LoVo (cell line): ENCODE results near the gene CYP11A1.
A peak's percentile ranks its signal among the peaks of the same experiment; 100 is the strongest.

ENCODE experiments used
- DNase-seq: peaks from one replicate; pipeline ENCODE4 v3.0.0-alpha.2; 2016; ENCODE audit warnings: low spot score

Gene CYP11A1

GRCh38 chr15:74347757-74348250 lies 19.6 kb downstream of the CYP11A1 start:
- no peak for DNase-seq

GRCh38 chr15:74345051-74345450 lies 22.4 kb downstream of the CYP11A1 start:
- DNase-seq, result no peak

- DNase-seq, result no peak
Observed at GRCh38 chr15:74343797-74344127, 23.7 kb downstream of the CYP11A1 start.

- DNase-seq, result no peak
Observed at GRCh38 chr15:74343127-74343796, 24.2 kb downstream of the CYP11A1 start.

DNA sequence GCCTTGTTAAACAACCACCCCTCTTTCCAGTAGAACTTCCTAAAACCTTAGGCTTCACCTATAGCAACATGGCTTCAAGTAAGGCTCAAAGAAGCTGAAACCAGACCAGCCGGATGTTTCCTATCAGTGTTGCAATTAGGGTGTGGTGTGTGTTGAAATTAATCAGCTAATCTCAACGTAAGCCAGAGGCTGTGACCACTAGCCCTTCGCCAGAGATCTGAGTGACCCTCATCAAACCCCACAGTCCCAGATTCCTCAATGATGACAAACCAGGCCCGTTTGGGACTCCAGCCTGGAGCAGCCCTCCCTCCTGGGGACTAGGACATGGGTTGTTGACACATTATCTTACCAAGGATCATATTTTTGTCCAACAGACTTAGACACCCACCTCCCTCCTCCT lies 27.3 kb downstream of the CYP11A1 start:
- no peak for DNase-seq

- DNase-seq, result no peak
Observed at GRCh38 chr15:74339371-74339770, 28.1 kb downstream of the CYP11A1 start.

DNA sequence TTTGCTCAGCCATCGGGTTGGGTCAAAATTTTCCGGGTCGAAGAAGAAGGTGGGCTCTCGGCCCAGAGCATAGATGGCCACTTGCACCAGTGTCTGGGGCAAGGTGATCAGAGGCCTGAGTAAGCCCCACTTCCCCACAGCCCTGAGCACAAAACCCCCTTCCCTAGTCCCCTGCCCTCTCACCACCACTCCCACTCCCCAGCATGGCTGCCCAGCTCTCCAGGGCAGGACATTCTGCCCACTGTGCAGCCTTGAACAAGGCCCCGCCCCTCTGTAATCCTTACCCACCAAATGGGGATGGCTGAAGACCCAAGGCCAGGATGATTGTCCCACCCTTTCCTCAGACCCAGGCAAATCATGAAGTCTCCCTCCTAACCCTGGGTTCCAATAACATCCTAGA lies 28.8 kb downstream of the CYP11A1 start:
- no peak for DNase-seq

DNA sequence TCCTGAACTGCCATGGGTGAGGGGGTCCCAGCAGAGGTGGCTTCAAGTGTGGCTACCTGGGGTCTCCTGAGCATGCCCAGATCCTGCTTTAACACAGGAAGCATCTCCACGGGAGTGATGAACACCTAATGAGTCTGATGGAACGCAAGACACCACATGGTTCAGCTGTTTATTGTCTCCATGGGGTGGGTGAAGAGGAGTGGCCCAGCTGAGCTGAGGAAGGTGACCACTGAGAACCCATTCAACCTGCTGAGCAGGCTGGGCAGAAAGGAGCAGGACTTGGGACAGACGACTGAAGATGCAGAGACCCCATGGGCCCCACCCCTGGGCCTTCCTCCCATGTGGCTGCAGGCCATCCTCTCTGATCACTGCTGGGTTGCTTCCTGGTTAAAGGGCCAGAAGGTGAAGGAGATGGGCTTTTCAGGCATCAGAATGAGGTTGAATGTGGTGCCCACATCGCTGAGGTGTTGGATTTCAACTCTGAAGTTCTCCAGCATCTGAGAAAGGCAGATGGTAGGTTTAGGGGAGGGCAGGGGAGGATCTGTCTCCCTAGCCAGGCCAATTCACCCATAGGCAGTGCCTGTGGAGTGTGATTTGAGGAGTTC lies 29.7 kb downstream of the CYP11A1 start:
- DNase-seq, result no peak

GRCh38 chr15:74337146-74337545 lies 30.3 kb downstream of the CYP11A1 start:
- no peak for DNase-seq

DNA sequence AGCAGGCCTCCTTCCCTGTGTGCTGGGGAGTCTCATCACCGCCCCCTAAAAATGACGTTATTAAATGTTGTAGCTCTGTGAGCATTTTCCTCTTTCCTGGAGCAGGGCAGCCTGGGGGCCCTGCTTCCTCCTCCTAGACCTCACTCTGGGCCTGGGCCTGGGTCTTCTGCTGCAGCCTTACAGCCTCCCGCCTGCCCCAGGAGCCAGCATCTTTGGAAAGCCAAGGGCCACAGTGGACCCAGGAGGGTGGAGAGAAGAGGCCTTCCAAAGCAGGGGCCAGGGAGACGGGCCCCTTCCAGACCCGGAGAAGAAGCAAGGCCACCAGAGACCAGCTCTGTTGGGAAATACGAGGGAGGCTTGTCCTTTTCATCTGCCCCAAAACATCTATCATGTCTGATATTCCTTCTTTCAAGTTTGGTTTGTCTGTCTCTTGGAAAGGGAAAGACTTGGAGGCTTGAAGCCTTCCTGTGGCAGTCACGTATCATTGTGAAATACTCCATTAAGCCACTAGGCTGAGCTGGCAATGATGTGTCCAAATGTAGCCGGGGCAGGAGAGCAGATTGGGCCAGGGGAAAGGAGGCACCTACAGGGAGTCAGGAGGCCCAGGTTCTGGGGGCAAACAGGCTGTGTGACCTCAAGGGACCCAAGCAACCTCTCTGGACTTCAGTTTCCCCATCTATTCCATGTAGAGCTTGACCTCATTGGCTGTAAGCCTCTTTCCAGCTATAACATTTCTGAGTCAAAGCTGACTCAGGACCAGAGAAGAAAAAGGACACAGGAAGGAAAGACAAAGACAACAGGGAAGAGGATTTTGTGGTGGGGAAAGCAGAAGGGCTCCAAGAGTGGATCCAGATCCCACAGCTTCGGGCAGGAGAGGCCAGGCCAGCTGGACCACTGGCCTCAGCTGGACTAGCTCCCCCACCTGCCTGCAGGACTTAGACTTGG lies 31.1 kb downstream of the CYP11A1 start:
- DNase-seq, result no peak

GRCh38 chr15:74335396-74335795 lies 32.0 kb downstream of the CYP11A1 start:
- DNase-seq, result no peak

DNA sequence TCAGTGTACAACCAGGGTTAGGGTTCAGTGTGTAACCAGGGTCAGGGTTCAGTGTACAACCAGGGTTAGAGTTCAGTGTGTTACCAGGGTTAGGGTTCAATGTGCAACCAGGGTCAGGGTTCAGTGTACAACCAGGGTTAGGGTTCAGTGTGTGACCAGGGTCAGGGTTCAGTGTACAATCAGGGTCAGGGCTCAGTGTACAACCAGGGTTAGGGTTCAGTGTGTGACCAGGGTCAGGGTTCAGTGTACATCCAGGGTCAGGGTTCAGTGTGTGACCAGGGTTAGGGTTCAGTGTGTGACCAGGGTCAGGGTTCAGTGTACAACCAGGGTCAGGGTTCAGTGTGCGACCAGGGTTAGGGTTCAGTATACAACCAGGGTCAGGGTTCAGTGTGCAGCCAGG lies 33.3 kb downstream of the CYP11A1 start:
- DNase-seq, result no peak

GRCh38 chr15:74333662-74334061 lies 33.8 kb downstream of the CYP11A1 start:
- no peak for DNase-seq

DNA sequence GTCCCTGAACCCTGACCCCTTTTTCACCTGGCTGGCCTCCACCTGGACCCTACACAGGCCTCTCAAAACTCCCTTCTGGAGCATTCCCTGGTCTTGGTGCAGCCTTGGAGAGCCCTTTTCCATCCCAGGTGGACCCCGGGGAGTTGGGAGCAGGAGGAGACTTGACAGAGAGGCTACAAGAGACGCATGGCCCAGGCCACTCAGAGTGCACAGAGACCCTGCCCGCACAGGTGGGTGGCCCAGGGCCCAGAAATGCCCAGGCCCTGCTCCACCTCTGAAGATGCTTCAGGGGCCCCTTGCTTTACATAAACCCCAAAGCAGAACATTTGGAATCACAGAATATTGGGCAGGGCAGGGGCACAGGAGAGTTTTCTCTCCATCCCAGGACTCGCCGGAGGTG lies 34.4 kb downstream of the CYP11A1 start:
- no peak for DNase-seq

DNA sequence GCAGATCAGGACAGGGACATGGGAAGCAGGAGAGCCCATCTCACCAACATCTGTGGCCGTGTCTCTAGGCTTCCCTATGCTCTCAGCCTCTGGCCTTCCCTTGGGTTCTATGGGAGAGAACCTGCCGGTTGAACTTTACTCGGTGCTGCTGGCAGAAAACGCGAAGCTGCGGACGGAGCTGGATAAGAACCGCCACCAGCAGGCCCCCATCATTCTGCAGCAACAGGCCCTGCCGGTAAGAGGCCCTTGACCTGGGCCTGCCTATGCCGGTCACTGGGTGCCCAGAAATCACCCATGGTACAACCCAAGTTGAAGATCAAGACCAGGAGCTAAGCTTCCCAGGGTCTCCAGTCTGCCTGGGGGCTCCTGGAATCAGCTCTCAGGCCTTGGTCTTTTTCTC lies 34.8 kb downstream of the CYP11A1 start:
- DNase-seq, result no peak

DNA sequence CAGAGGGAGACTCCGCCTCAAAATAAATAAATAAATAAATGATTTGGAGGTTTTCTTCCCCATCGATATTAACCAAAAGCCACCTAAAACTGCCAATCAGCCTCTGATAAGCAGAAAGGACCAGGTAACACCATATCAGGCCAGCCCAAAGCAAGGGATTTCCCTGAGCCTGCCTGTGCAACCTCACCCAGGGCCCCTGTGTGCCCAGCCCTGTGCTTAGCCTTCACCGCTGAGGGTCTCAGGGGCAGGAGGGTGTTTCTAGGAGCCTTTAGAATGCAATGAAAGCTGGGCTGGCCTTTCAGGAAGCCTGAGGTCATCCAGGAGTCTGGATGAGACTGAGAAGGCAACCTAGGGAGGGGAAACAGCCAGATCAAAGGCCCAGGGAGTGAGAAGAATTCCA lies 35.4 kb downstream of the CYP11A1 start:
- no peak for DNase-seq

GRCh38 chr15:74330861-74331408 lies 36.5 kb downstream of the CYP11A1 start:
- no peak for DNase-seq

DNA sequence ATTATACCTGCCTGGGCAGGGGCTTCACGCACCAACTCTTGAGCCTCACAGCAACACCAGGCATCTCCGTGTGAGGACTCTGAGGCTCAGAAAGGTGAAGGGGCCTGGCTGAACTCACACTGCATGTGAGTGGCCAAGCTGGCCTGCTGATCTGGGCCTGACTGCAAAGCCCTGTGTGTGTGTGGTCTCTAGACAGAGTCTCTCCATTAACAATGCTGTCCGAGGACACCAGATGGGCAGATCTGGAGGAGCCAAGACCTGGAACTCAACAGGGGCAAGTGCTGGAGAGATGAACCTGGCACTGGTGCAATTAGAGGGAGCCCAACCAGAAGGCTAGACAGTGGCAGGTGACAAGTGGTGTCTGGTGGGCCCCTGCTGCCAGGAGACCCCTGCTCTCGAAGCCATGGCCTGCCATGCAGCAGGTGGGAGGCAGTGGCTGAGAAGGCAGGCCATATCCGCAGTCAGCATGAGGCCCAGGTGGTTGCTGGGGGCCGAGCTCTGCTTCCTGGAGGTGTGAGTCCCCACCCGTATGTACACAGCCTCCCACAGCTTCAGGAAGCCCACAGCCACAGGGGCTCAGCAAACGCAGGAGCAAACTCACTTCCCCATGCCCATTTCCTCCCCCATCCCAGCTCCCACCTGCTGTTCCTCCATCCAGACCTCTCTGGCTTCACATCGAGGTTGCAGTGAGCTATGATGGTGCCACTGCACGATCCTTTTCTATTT lies 39.0 kb downstream of the CYP11A1 start:
- no peak for DNase-seq

- no peak for DNase-seq
Observed at GRCh38 chr15:74327756-74328155, 39.7 kb downstream of the CYP11A1 start.

DNA sequence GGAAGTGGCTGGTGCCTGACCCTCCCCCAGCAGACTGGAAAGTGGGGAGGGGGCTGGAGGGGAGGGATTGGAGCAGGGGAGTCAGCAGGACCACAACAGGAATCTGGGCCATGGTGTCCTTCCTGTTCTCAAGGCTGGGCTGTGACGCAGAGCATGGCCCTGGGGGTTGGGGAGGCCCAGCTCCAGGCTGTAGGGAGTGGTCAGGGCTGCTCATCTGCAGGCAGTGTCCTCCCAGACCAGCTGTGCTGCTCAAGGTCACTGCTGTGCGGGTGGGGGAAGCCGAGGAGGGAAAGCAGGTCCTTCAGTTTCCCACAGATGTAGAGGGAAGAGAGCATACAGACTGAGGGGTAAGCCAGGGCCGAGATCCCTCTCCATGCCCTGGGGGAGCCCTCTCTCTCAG lies 40.7 kb downstream of the CYP11A1 start:
- no peak for DNase-seq

DNA sequence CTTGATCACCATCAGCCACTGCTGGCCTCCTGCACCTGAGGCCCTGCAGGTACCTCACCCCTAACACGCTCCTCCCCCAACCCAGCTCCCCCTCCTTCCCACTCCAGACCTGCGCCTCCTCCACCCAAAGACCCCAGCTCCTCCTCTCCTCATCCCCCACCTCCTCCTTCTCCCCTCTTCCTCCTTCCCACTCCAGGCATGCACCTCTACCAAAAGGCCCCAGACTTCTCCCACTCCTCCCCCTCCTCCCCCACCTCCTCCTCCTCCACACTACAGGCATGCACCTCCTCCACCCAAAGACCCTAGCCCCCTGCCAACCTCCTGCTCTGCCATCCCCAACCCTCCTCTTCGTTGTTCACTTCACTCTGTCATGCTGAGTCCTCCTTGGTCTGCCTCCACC lies 42.7 kb downstream of the CYP11A1 start:
- no peak for DNase-seq

- peak; percentile 66 for DNase-seq
Observed at GRCh38 chr15:74322558-74323180, 44.8 kb downstream of the CYP11A1 start.
